Stimulated activated CD4-positive, alpha-beta T cell treated with anti-CD3 and anti-CD28 coated beads, TNF-alpha, amount 100 ng/mL, for 1 hour (primary cell): Measurements from ENCODE around the gene AMZ2.
"Not testable (repeated sequence)": the region's sequence is repeated elsewhere in the genome, so short reads cannot be mapped to it uniquely, and the experiment has no call there.

Experiments
- DNase-seq, 3 donors: peaks; one replicate each; pipeline ENCODE4 v3.0.0-alpha.2; 2020; ENCODE audit warnings: low read depth in 3 of 3, low spot score in 1 of 3

The AMZ2 gene, protein sequence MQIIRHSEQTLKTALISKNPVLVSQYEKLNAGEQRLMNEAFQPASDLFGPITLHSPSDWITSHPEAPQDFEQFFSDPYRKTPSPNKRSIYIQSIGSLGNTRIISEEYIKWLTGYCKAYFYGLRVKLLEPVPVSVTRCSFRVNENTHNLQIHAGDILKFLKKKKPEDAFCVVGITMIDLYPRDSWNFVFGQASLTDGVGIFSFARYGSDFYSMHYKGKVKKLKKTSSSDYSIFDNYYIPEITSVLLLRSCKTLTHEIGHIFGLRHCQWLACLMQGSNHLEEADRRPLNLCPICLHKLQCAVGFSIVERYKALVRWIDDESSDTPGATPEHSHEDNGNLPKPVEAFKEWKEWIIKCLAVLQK

GRCh38 chr17:68247445-68248198 lies at the start of gene AMZ2:
AMZ2 (plus strand) TSS chr17:68248043; CDS start chr17:68250188, 2,145 bp downstream.
- DNase-seq, result peak; percentile 92 to 99 (median 99)

DNA sequence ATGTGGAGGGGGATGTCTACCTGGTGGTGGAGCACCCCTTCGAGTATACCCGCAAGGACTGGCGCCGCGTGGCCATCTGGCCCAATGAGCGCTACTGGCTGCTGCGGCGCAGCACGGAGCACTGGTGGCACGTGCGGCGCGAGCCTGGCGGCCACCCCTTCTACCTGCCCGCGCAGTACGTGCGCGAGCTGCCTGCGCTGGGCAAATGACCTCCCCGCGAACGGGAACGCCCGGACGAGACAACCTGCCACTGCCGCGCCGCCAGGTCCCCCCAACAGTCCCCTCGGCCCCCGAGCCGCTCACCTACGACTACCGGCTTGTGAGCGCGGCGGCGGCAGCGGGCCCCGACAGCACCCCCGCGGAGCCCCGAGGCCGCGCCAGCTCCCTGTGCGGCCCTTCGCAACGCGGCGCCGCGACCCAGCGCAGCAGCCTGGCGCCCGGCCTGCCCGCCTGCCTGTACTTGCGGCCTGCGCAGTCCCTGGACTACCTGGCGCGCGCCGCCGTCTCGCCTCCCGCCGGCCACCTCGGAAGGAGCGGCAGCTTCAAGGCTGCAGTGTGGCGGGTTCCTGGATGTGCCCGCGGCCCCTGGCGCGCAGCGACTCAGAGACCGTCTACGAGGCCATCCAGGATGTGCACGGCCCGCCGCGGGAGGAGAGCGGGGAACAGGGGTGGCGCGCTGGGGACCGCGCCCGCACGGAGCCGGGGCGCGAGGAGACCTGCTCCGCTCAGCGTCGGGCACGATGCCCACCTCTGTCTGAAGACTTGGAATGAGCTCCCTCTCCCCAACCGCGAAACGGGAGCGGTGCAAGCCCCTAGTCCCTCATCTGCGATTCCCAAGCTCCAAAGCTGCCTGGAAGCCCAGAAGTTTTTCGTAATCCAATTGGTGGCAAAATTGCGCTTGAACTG lies 48.7 kb upstream of the AMZ2 start:
- no peak for DNase-seq

- DNase-seq, result no peak
Observed at GRCh38 chr17:68199837-68200688, 47.8 kb upstream of the AMZ2 start.

DNA sequence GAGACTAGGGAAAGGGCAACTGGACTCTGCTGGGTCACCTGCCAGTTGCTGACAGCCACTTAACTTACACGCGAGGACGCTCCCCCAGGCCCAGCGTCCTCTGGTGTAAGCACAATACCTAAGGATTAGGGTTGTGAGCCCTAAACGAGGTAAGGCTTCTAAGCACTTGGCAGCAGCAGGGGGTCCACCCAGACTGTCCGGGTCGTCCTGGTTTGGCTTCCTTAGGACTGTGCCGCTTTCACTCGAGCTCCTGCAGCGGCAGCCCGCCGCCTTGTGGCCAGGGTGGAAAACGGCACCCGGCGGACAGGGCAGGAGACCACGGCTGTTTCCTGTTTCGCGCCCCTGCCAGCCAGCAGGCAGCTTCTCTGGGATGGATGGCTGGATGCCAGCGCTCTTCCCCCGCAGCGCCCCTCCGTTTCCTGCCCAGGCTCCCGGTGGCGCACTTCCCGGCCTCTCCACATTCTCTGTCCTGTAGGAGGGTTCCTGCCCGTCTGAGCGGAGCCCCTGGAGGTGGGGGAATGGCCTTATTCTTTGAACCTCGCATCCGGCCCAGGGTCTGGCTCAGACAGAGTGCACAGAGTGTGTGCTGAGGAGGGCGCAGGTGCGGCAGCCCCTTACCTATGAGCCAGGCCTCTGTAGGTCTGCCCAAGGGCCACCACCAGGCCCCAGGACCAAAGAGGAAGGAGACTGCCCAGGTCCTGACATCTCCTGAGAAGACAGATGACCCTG lies 47.0 kb upstream of the AMZ2 start:
- peak in 2 of 3 donors; percentile 51 to 66 for DNase-seq

- not testable (repeated sequence) for DNase-seq
Observed at GRCh38 chr17:68201418-68201771, 46.4 kb upstream of the AMZ2 start.

GRCh38 chr17:68202321-68202720 lies 45.5 kb upstream of the AMZ2 start:
- DNase-seq, result not testable (repeated sequence)

DNA sequence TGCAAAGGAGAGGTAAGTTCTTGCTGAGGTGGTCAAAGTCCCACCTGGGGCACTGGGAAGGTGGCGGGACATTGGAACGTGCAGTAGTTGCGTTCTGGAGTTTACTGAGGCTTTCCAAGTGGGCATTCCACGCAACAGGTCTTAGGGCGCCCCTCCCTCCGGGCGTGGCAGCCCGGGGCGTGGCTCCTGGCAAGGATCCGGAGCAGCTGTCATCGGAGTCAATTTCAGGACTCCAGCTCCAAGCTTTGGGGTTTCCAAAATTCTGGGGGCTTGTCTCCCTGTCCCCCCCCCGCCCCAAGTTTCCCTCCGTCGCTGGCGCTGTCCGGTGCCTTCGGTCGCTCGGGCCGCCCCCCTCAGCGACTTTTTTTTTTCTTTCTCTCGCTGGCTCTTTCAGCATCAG lies 43.1 kb upstream of the AMZ2 start:
- no peak for DNase-seq

DNA sequence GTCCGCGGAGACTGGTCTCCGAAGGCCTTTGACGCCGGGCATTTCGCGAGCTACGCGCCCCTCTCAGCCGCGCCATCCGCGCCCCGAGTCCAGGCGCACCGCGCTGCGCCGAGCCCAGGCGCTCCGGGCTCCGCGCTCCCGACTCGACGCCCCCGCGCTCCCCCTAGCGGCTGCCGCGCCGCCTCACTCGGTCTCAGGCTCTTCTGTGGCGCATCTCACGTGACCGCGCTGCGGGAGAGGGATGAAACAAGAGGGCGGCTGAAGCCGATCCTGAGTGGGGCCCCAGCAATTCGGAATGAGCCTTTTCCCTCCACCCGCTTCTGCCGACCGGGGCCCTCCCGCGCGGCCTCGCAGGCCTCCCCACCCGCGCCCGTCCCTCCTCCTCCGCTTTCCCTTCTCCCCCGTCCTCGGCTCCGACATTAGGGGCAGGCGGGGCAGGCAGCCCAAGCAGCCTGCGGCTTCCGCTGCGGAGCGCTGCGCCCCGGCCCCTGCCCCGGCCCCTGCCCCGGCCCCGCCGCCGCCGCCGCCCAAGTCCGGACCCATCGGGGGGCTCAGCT lies 42.5 kb upstream of the AMZ2 start:
- peak; percentile 77 to 89 (median 84) for DNase-seq

DNA sequence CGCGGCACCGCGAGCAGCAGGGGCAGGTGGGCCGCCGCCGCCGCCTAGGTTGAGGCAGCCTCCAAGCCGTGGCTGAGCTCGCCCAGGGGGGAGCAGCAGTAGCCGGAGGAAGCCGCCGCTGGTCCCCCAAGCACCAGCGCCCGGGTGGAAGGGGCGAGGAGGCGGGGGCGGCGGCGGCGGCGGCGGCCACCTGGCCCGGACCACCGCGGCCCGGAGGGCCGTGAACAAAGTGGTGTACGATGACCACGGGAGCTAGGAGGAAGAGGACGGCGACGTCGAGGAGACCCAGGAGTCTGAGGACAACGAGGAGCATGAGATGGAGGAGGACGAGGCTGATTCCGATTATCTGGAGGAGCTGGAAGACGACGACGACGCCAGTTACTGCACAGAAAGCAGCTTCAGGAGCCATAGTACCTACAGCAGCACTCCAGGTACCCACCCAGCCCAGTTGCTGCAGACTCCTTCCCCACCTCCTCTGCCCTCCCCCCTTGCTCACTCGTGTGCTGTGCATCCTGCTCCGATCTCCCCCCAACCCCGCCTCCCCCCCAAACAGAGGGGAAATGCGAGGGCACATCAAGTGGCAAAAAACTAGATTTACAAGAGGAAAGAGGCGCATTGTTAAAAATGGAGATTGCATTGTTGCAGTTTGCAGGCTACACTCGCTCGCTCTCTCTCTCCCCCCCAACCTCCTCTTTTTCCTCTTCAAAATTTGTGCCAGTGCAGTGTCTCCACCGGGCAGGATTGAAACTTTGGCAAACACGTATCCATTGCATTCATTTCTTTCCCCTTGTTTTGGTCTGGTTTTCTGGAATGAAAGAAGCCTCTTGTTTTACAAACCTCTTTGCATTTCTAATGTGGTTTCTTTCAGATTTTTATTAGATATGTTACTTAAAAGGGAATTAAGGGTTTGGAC lies 41.8 kb upstream of the AMZ2 start:
- no peak for DNase-seq

DNA sequence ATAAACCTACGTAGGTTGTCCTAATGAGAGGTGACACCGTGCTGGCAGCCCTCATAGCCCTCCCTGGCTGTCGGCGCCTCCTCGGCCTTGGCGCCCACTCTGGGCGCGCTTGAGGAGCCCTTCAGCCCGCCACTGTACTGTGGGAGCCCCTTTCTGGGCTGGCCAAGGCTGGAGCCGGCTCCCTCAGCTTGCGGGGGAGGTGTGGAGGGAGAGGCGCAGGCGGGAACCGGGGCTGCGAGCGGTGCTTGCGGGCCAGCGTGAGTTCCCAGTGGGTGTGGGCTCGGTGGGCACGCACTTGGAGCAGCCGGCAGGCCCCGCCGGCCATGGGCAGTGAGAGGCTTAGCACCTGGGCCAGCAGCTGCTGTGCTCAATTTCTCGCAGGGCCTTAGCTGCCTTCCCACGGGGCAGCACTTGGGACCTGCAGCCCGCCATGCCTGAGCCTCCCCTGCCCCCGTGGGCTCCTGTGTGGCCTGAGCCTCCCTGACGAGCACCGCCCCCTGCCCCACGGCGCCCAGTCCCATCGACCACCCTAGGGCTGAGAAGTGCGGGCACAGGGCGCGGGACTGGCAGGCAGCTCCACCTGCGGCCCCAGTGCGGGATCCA lies 40.1 kb upstream of the AMZ2 start:
- no peak for DNase-seq

GRCh38 chr17:68208651-68209050 lies 39.2 kb upstream of the AMZ2 start:
- not testable (repeated sequence) for DNase-seq

- not testable (repeated sequence) for DNase-seq
Observed at GRCh38 chr17:68209191-68209900, 38.5 kb upstream of the AMZ2 start.

DNA sequence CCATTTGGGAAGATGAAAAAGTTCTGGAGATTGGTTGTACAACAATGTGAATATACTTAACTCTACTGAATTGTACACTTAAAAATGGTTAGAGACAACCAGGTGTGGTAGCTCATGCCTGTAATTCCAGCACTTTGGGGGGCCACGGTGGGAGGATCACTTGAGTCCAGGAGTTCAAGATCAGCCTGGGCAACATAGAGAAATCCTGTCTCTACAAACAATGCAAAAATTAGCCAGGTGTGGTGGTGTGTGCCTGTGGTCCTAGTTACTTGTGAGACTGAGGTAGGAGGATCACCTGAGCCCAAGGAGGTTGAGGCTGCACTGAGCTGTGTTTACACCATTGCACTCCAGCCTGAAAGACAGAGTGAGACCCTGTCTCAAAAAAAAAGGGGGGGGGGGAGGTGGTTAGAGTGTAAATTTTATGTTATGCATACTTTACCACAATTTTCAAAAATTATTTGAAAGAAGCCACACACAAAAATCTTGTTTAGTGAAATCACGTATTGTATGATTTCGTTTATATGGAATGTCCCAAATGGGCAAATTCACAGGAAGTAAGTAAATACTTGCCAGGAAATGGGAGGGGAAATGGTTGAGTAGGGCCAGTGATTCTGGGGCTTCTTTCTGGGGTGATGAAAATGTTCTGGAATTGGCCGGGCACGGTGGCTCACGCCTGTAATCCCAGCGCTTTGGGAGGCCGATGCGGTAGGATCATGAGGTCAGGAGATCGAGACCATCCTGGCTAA lies 37.1 kb upstream of the AMZ2 start:
- no peak for DNase-seq

DNA sequence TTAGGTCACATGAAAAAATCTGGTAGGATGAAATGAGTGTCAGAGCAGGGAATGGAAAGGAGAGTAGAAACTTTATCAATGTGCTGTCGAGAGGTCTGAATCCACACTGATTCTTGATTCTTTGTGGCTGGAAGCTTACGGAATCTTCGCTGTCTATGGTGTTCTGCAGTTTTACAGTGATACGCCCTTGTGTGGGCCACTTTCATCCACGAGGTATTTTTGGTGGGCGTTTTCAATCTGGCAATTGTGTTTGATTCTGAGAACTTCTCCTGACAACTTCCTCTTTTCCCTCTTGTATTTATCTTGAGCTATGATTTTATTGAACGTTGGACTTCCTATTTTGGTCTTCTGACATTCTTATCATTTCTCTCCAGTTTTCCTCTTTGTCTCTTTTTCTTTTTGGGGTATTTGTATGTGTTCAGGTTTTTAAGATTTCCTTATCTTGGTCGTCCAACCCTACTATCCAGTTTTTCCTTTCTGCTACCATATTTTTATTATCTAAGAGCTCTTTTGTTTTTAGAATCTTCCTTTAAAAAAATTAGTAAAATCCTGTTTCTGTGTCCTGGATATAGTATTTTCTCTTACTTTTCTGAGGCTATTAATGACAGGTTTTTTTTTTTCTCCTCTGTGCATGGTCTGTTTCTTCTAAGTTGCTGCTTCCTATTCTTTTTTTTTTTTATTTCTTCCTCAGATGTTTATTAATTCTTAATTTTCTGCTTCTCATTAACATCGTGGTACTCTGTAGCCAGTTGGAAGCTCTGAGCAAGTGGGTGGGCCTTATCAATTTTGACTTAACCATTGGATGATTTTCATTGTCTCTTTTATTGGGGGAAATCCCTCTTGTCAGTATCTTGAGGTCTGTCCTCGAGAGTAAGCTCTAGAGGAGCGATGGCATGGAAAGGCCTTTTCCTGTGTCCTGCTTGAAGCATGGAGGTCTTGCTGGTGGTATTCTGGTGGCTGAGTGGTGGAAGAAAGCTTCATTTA lies 34.1 kb upstream of the AMZ2 start:
- not testable (repeated sequence) for DNase-seq

DNA sequence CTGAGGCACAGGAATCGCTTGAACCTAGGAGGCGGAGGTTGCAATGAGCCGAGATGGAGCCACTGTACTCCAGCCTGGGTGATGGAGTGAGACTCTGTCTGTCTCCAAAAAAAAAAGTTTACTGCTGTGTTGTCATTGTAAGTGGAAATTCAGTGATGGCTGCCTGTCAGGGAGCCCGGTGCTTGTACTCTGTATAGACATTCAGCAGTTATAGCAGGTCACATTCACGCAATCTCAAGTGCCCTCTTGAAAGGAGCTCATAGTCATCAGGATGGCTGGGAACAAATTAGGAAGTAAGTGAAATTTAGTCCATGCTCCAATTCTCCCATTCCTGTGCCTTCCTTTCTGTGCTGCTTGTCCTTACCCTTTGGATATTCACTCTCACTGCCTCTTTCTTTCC lies 32.4 kb upstream of the AMZ2 start:
- DNase-seq, result not testable (repeated sequence)

GRCh38 chr17:68219429-68219828 lies 28.4 kb upstream of the AMZ2 start:
- not testable (repeated sequence) for DNase-seq
